K562 (cell line): ENCODE data around the gene NOP14. TPM values are rescaled to one million over a fixed set of nuclear protein-coding genes. Genes with fewer than 3 reads are reported as not detected.

Experiments
- ATF4 ChIP-seq: fragments of 450-650 bp; formaldehyde crosslinking; IDR thresholded peaks from 2 replicates; pipeline ENCODE4 v1.4.0; 2022; ENCODE audit warnings: mild to moderate bottlenecking, moderate library complexity
- BRD4 ChIP-seq: fragments of 200-600 bp; sonication (generic); IDR thresholded peaks from 2 replicates; pipeline ENCODE4 v1.6.1; 2017; ENCODE audit warnings: inconsistent platforms
- FOS ChIP-seq: IDR thresholded peaks from 3 replicates; pipeline ENCODE4 v1.6.1; 2011; ENCODE audit not compliant: insufficient read length; ENCODE audit errors: extremely low read depth
- FOXA3 ChIP-seq, 2 experiments: fragments of 450-650 bp in 1 of 2; sonication (generic) in 1 of 2; formaldehyde crosslinking; IDR thresholded peaks in 1 of 2; conservative IDR thresholded peaks in 1 of 2; 2 replicates each; pipeline versions ENCODE4 v1.4.0 to v1.8.0; 2020 to 2022; ENCODE audit warnings: mild to moderate bottlenecking in 2 of 2, missing genetic modification reagents in 1 of 2
- IFI16 ChIP-seq: fragments of 250-450 bp; sonication (Bioruptor Pico); IDR thresholded peaks from 2 replicates; pipeline ENCODE4 v2.1.2; 2022; ENCODE audit warnings: mild to moderate bottlenecking, inconsistent platforms
- NCOA4 ChIP-seq: fragments of 450-650 bp; IDR thresholded peaks from 2 replicates; pipeline ENCODE4 v1.6.1; 2018; ENCODE audit warnings: mild to moderate bottlenecking; ENCODE audit not compliant: partially characterized antibody
- NFIC ChIP-seq: fragments of 450-650 bp; IDR thresholded peaks from 2 replicates; pipeline ENCODE4 v1.6.1; 2017; ENCODE audit warnings: mild to moderate bottlenecking, inconsistent platforms
- NR4A1 ChIP-seq, 2 experiments: fragments of 250-450 bp in 1 of 2; fragments of 450-650 bp in 1 of 2; sonication (Bioruptor Pico) in 1 of 2; IDR thresholded peaks; 2 replicates each; pipeline versions ENCODE4 v1.4.0 to v1.6.1; 2016 to 2020; ENCODE audit warnings: mild to moderate bottlenecking in 2 of 2, missing compliant biosample characterization in 1 of 2, missing genetic modification characterization in 1 of 2, moderate library complexity in 1 of 2
- OTX1 ChIP-seq: fragments of 450-650 bp; formaldehyde crosslinking; IDR thresholded peaks from 2 replicates; pipeline ENCODE4 v1.4.0; 2022; ENCODE audit warnings: mild to moderate bottlenecking
- POLR2AphosphoS2 ChIP-seq: IDR thresholded peaks from 2 replicates; pipeline ENCODE4 v1.6.1; 2012; ENCODE audit warnings: low read length, improper control_type of control experiment
- POLR2G ChIP-seq: fragments of 200-400 bp; formaldehyde crosslinking; IDR thresholded peaks from 2 replicates; pipeline ENCODE4 v1.6.1; 2017; ENCODE audit warnings: low read depth, mild to moderate bottlenecking, antibody characterized with exemption, low read length, moderate library complexity
- RREB1 ChIP-seq: fragments of 250-450 bp; sonication (Bioruptor Pico); IDR thresholded peaks from 2 replicates; pipeline ENCODE4 v1.4.0; 2020
- SOX6 ChIP-seq: fragments of 450-650 bp; IDR thresholded peaks from 2 replicates; pipeline ENCODE4 v1.6.1; 2014; ENCODE audit warnings: mild to moderate bottlenecking
- SRSF3 ChIP-seq: fragments of 200-400 bp; formaldehyde crosslinking; IDR thresholded peaks from 2 replicates; pipeline ENCODE4 v1.6.1; 2016; ENCODE audit warnings: mild to moderate bottlenecking, low read length, moderate library complexity; ENCODE audit not compliant: insufficient read depth
- TAL1 ChIP-seq: fragments of 450-650 bp; IDR thresholded peaks from 2 replicates; pipeline ENCODE4 v1.6.1; 2016; ENCODE audit warnings: mild to moderate bottlenecking
- TCF3 ChIP-seq: sonication (generic); formaldehyde crosslinking; IDR thresholded peaks from 2 replicates; pipeline ENCODE4 v1.4.0; 2020; ENCODE audit warnings: mild to moderate bottlenecking, missing genetic modification reagents
- ZNF134 ChIP-seq: fragments of 250-450 bp; sonication (Bioruptor Pico); conservative IDR thresholded peaks from 2 replicates; pipeline ENCODE4 v1.4.0; 2020
- ZNF41 ChIP-seq: fragments of 250-450 bp; sonication (Bioruptor Pico); conservative IDR thresholded peaks from 2 replicates; pipeline ENCODE4 v1.4.0; 2020; ENCODE audit warnings: mild to moderate bottlenecking
- ZNF75A ChIP-seq: fragments of 450-650 bp; formaldehyde crosslinking; IDR thresholded peaks from 2 replicates; pipeline ENCODE4 v1.4.0; 2020; ENCODE audit warnings: mild to moderate bottlenecking
- polyA plus RNA-seq, 8 experiments: library from polyadenylated mRNA; depleted of rRNA in 4 of 8; stranded (reverse) in 5 of 8; unstranded in 3 of 8; fragments of >200 nt; fragmentation: Nextera tagmentation in 2 of 8; fragmentation: Illumina TruSeq in 1 of 8; extraction: Ambion mirVana in 2 of 8; extraction: Trizol in 1 of 8; gene quantifications; 2 replicates each; pipeline versions ENCODE4 v1.2.1 to v1.2.3, GENCODE V29; 2011 to 2014; ENCODE audit warnings: inconsistent platforms in 1 of 8, missing spikeins in 1 of 8
- total RNA-seq, 7 experiments: library from RNA; depleted of rRNA in 6 of 7; stranded (reverse); fragments of >200 nt in 6 of 7; fragmentation: Illumina TruSeq in 2 of 7; extraction: Trizol in 2 of 7; gene quantifications; 2 replicates each; pipeline versions ENCODE4 v1.2.1 to v1.2.3, GENCODE V29; 2011 to 2021; ENCODE audit warnings: low replicate concordance in 1 of 7
- TF ChIP-seq, protein P1 (sequence below), 2 experiments: fragments of 450-650 bp in 1 of 2; sonication (generic) in 1 of 2; formaldehyde crosslinking in 1 of 2; IDR thresholded peaks in 1 of 2; conservative IDR thresholded peaks in 1 of 2; 2 replicates each; pipeline versions ENCODE4 v1.6.1 to v1.8.1; 2016 to 2023; ENCODE audit warnings: mild to moderate bottlenecking in 2 of 2, moderate library complexity in 2 of 2, inconsistent platforms in 1 of 2, missing genetic modification reagents in 1 of 2

Gene NOP14
- total and polyA plus RNA-seq, 9 of the 15 experiments (the other 6 are each of a cell fraction or from before 2014, with no cell fraction given): 12.7 to 76.0 (median 50.9) TPM

DNA sequence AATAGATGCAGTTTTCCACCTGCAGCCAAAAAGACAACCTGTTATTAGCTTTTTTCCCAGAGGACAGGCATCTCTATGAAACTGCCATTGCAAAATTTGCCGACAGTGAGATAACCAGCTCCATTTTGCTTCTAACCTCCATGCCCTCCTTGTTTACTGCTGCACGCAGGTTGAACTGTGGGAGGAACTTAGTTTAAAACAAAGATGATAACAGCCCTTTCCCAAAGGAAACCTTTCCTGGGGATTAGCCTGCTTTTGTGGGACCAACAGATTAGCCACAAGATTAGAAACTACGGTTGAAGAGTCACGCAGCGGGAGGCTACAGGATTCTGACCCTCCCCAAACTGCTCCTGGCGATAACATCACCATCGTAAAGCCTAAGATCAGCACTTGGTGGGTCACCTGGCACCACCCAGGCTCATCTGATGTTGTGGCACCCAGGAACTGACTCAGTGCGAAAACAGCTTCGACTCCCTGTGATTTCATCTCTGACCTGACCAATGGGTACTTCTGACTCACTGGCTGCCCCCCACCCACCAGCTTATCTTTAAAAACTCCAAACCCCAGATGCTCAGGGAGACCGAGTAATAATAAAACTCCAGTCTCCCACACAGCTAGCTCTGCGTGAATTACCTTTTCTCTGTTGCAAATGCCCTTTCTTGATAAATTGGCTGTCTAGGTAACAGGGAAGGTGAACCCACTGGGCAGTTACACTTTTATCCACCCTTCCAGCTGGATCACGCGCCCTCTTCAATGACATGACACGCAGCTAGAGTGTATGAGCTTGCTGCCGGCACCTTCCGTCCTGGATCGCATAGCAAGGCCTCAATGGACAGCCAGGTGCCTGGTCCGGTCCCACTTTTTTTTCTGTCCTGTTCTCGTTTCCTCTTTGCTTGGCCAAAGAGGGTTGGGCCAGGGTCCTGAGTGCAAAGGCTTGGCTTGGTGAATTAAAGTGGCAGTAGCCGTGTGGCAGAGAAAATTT lies 27.2 kb downstream of the NOP14 start (continued):
- TF ChIP-seq SRSF3 (no peak), NFIC (no peak), ATF4 (no peak), NR4A1 (CRISPR knock-in tag; IDR thresholded peaks at IDR 0.05) (no peak), NR4A1 (tag; IDR thresholded peaks at IDR 0.05) (no peak), NCOA4 (no peak), OTX1 (no peak), ZNF75A (CRISPR knock-in tag) (no peak), POLR2G (no peak), TCF3 (CRISPR knock-in tag) (no peak; the same call in 1 of the 2 replicates), BRD4 (no peak), FOS (no peak), ZNF41 (CRISPR knock-in tag) (no peak), FOXA3 (CRISPR knock-in tag; conservative IDR thresholded peaks at IDR 0.05 in 1 of 2, IDR thresholded peaks at IDR 0.05 in 1 of 2) (no peak), TAL1 (no peak), IFI16 (CRISPR knock-in tag) (no peak), ZNF134 (no peak), SOX6 (no peak; the same call in 1 of the 2 replicates), POLR2AphosphoS2 (no peak; the same call in 1 of the 2 replicates), RREB1 (CRISPR knock-in tag) (no peak)
- TF ChIP-seq, protein P1, sequence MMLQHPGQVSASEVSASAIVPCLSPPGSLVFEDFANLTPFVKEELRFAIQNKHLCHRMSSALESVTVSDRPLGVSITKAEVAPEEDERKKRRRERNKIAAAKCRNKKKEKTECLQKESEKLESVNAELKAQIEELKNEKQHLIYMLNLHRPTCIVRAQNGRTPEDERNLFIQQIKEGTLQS (IDR thresholded peaks at IDR 0.05): peak; percentile 56; the same call in 1 of the 2 replicates
- TF ChIP-seq, protein P1 (CRISPR knock-in tag; conservative IDR thresholded peaks at IDR 0.05): 0 out of 2 replicates have a peak, but pooled peaks have one; percentile 50
